Suprapubic skin (tissue), 4 donors: ENCODE results near the gene HBS1L.

Experiments used
- EP300 ChIP-seq: sonication (generic); formaldehyde crosslinking; IDR thresholded peaks from one replicate; pipeline ENCODE4 v1.6.1; 2017; ENCODE audit warnings: antibody characterized with exemption
- POLR2A ChIP-seq, 2 donors: fragments of 450-650 bp; IDR thresholded peaks; one replicate each; pipeline ENCODE4 v1.6.1; 2017; ENCODE audit warnings: antibody characterized with exemption in 2 of 2, mild to moderate bottlenecking in 2 of 2, moderate library complexity in 2 of 2
- POLR2AphosphoS5 ChIP-seq, 3 donors: sonication (generic); formaldehyde crosslinking; IDR thresholded peaks; one replicate each; pipeline ENCODE4 v1.6.1; 2017; ENCODE audit warnings: antibody characterized with exemption in 3 of 3
- TF ChIP-seq, protein P1 (sequence below), 2 donors: fragments of 200-600 bp in 1 of 2; fragments of 450-650 bp in 1 of 2; sonication (generic) in 1 of 2; IDR thresholded peaks; one replicate each; pipeline ENCODE4 v1.5.1; 2016 to 2019; ENCODE audit warnings: antibody characterized with exemption in 2 of 2, mild to moderate bottlenecking in 1 of 2, moderate library complexity in 1 of 2

DNA sequence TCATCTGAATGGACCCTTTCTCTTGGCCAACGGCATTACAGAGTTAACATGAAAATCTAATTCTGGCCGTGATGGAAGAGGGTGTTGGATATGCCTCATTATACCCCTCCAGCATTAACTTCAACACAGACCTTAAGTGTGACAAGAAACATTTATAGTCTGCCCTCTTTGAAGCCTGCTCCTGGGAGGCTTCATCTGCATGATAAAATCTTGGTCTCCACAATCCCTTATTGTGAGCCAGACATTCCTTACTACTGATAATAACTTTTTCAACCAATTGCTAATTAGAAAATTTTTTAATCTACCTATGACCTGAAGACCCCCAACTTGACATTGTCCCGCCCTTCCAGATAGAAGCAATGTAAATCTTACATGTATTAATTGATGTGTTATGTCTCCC is 9.3 kb upstream of the HBS1L start:
- TF ChIP-seq, protein P1, sequence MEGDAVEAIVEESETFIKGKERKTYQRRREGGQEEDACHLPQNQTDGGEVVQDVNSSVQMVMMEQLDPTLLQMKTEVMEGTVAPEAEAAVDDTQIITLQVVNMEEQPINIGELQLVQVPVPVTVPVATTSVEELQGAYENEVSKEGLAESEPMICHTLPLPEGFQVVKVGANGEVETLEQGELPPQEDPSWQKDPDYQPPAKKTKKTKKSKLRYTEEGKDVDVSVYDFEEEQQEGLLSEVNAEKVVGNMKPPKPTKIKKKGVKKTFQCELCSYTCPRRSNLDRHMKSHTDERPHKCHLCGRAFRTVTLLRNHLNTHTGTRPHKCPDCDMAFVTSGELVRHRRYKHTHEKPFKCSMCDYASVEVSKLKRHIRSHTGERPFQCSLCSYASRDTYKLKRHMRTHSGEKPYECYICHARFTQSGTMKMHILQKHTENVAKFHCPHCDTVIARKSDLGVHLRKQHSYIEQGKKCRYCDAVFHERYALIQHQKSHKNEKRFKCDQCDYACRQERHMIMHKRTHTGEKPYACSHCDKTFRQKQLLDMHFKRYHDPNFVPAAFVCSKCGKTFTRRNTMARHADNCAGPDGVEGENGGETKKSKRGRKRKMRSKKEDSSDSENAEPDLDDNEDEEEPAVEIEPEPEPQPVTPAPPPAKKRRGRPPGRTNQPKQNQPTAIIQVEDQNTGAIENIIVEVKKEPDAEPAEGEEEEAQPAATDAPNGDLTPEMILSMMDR (IDR thresholded peaks at IDR 0.05) = no peak
- TF ChIP-seq POLR2AphosphoS5 (IDR thresholded peaks at IDR 0.05) (no peak), POLR2A (IDR thresholded peaks at IDR 0.05) (no peak), EP300 (no peak)
